Omental fat pad (tissue), 4 donors: ENCODE measurements around the gene FIGN. TPM values are rescaled to one million over a fixed set of nuclear protein-coding genes. Genes with fewer than 3 reads are reported as not detected.

ENCODE experiments used
- ATAC-seq: fragments of 150-250 bp; one replicate; pipeline ENCODE4 v1.9.1; 2016; ENCODE audit warnings: mild to moderate bottlenecking, moderate library complexity; ENCODE audit not compliant: low FRiP score
- DNase-seq: peaks from one replicate; pipeline ENCODE4 v3.0.0-alpha.2; 2019; ENCODE audit warnings: low spot score
- CTCF ChIP-seq, 3 donors: fragments of 450-650 bp; IDR thresholded peaks; one replicate each; pipeline ENCODE4 v1.5.1; 2016 to 2017; ENCODE audit warnings: antibody characterized with exemption in 3 of 3, mild to moderate bottlenecking in 3 of 3, moderate library complexity in 2 of 3
- total RNA-seq, 4 donors: library from RNA; depleted of rRNA; stranded (reverse); fragments of >200 nt; gene quantifications; one replicate each; pipeline ENCODE4 v1.1.0, GENCODE V29; 2016

Gene FIGN
- total RNA-seq, 4 donors from 2014 or later = 8.2 to 13.1 (median 10.7) TPM

- ATAC-seq = no peak
- no peak for TF ChIP-seq CTCF (IDR thresholded peaks at IDR 0.05)
- no peak for DNase-seq
Measured at GRCh38 chr2:163713534-163714311, 22.1 kb downstream of the FIGN start.

- ATAC-seq (no peak), DNase-seq (no peak)
- TF ChIP-seq CTCF (IDR thresholded peaks at IDR 0.05) = no peak
Measured at GRCh38 chr2:163711699-163712098, 24.1 kb downstream of the FIGN start.

GRCh38 chr2:163711258-163711657, 24.6 kb downstream of the FIGN start:
- ATAC-seq (no peak), DNase-seq (no peak)
- no peak for TF ChIP-seq CTCF (IDR thresholded peaks at IDR 0.05)

GRCh38 chr2:163709270-163709669, 26.5 kb downstream of the FIGN start:
- no peak for DNase-seq
- no peak for TF ChIP-seq CTCF (IDR thresholded peaks at IDR 0.05)
- ATAC-seq = no peak

GRCh38 chr2:163708265-163708664, 27.5 kb downstream of the FIGN start:
- TF ChIP-seq CTCF (IDR thresholded peaks at IDR 0.05) = no peak
- ATAC-seq (no peak), DNase-seq (no peak)

- DNase-seq = no peak
- no peak for ATAC-seq
- TF ChIP-seq CTCF (IDR thresholded peaks at IDR 0.05) = no peak
Measured at GRCh38 chr2:163703386-163703785, 32.4 kb downstream of the FIGN start.
